Duodenal mucosa (tissue), 2 donors: Measurements from ENCODE around the gene CLIC1.
"Not testable (repeated sequence)": the region's sequence is repeated elsewhere in the genome, so short reads cannot be mapped to it uniquely, and the experiment has no call there.

Experiments
- H3K27ac ChIP-seq: one replicate; pipeline ENCODE4 v1.7.0; 2013; ENCODE audit warnings: low read depth, low read length
- H3K27me3 ChIP-seq, 2 donors: one replicate each; pipeline ENCODE4 v1.7.0; 2013; ENCODE audit warnings: low read length in 2 of 2, control low read depth in 1 of 2; ENCODE audit not compliant: insufficient read depth in 2 of 2, control insufficient read depth in 1 of 2
- H3K36me3 ChIP-seq, 2 donors: one replicate each; pipeline ENCODE4 v1.7.0; 2013; ENCODE audit warnings: low read length in 2 of 2, control low read depth in 1 of 2; ENCODE audit not compliant: insufficient read depth in 2 of 2, control insufficient read depth in 1 of 2
- H3K4me1 ChIP-seq, 2 donors: one replicate each; pipeline ENCODE4 v1.7.0; 2013; ENCODE audit warnings: low read length in 2 of 2, control low read depth in 1 of 2; ENCODE audit not compliant: insufficient read depth in 2 of 2, control insufficient read depth in 1 of 2
- H3K4me3 ChIP-seq, 2 donors: one replicate each; pipeline ENCODE4 v1.7.0; 2013; ENCODE audit warnings: low read length in 2 of 2, low read depth in 1 of 2
- H3K9ac ChIP-seq, 2 donors: one replicate each; pipeline ENCODE4 v1.7.0; 2013; ENCODE audit warnings: low read length in 2 of 2, low read depth in 1 of 2
- H3K9me3 ChIP-seq, 2 donors: one replicate each; pipeline ENCODE4 v1.7.0; 2013; ENCODE audit warnings: low read length in 2 of 2, control low read depth in 1 of 2; ENCODE audit not compliant: control insufficient read depth in 1 of 2

Gene CLIC1

GRCh38 chr6:31712296-31712695, 24.0 kb downstream of the CLIC1 start:
- Histone ChIP-seq H3K27ac (no peak overlapping the region), H3K9ac (no peak overlapping the region), H3K27me3 (no peaks in the 10 kb centered on the region), H3K4me1 (peaks cover 16 to 28% of the 10 kb centered on the region in 2 donors), H3K36me3 (no peaks in the 10 kb centered on the region), H3K4me3 (no peak overlapping the region), H3K9me3 (no peaks in the 10 kb centered on the region)

DNA sequence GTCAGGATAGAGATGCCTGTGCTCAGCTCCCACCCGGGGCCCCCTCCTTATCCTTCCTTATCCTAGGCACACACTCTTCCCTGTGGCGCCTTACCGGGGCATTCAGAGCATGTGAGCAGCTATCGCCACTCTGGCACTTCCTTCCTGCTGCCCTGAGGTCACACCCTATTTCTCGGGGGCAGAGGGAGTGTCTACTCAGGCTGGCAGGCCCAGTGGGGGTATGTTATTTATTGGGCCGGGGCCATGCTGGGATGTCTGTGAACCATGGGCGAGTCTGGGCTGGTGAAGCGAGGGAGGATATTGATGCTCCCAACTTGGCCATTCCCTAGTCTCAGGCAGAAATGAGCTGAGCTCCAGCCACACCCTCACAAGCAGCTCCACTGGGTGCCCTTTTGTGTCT, 25.1 kb downstream of the CLIC1 start:
- H3K4me1 ChIP-seq = peaks cover 16 to 28% of the 10 kb centered on the region in 2 donors

DNA sequence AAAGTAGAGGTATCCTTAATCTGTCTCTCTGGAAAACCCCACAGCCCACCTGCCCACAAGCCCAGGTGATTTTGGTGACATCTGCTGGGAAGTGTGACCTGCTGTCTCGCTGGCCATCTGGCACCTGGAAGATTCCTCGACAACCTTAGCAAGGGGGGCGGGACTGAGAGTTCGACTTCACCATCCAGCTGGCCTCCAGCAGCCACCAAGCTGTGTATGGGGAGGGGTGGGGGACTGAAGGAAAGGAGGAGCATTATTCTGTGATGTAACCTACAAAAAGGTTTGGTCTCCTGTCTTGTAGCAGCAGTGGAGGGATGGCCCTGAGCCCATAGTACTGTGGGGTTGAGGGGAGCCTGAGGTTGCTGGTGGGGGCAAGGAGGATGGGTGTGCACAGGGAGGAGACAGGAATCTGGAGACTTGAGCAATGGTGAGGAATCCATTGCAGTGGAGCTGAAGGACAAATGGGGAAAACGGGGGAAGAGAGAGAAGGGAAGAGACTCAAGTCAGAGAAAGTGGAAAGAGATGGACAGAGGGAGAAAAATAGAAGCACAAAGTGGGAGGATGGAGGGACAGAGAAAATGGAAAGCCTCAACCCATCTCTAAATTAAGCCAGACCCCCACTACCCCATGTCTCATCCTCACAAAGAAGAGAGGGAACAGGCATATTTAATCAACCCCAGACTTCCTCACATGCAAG, 25.7 kb downstream of the CLIC1 start:
- Histone ChIP-seq H3K36me3 (no peaks in the 10 kb centered on the region), H3K9ac (no peak overlapping the region), H3K27ac (no peak overlapping the region), H3K4me1 (peaks cover 16 to 28% of the 10 kb centered on the region in 2 donors), H3K9me3 (no peaks in the 10 kb centered on the region), H3K27me3 (no peaks in the 10 kb centered on the region), H3K4me3 (no peak overlapping the region)

More for the DNA sequence above, 25.1 kb downstream of the CLIC1 start:
- H3K9ac ChIP-seq = no peak overlapping the region
- H3K27ac ChIP-seq = no peak overlapping the region
- H3K9me3 ChIP-seq = no peaks in the 10 kb centered on the region
- H3K4me3 ChIP-seq = no peak overlapping the region
- H3K36me3 ChIP-seq = no peaks in the 10 kb centered on the region
- H3K27me3 ChIP-seq = no peaks in the 10 kb centered on the region

- H3K27ac ChIP-seq, H3K36me3 ChIP-seq, H3K9ac ChIP-seq, H3K4me3 ChIP-seq, H3K9me3 ChIP-seq, H3K27me3 ChIP-seq: not testable (repeated sequence)
- peaks cover 15 to 26% of the 10 kb centered on the region in 2 donors for H3K4me1 ChIP-seq
These were observed 27.2 kb downstream of the CLIC1 start for GRCh38 chr6:31709157-31709556.

GRCh38 chr6:31708224-31708623, 28.1 kb downstream of the CLIC1 start:
- no peaks in the 10 kb centered on the region for H3K27me3 ChIP-seq
- peaks cover 10 to 18% of the 10 kb centered on the region in 2 donors for H3K4me1 ChIP-seq
- no peak overlapping the region for H3K27ac ChIP-seq
- H3K4me3 ChIP-seq = no peak overlapping the region
- no peak overlapping the region for H3K9ac ChIP-seq
- no peaks in the 10 kb centered on the region for H3K9me3 ChIP-seq
- H3K36me3 ChIP-seq = no peaks in the 10 kb centered on the region

- Histone ChIP-seq H3K27me3 (no peaks in the 10 kb centered on the region), H3K27ac (no peak overlapping the region)
These were observed 28.6 kb downstream of the CLIC1 start for GRCh38 chr6:31707701-31708100.

DNA sequence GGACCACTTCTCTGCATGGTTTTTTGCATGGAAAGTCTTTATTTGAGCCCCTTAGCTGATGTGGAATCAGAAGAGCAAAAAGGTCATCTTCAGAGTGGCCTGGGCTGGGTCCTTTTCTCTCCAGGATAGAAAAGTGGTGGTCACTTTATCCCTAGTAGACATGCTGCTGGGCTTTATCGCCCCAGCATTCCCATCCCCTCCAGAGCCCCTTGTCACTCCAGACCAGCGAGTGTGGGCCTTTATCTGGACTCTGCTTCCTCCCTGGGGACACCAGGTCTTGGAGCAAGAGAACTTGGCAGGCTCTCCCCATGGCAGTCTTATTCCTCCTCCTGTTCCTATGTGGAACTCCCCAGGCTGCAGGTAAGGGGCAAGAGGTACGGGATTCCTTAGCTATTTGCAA, 29.7 kb downstream of the CLIC1 start, which contains the start of gene LY6G6F:
TSS of gene LY6G6F (plus strand) at position 268 of the 400 bp plus-strand sequence. CDS start at position 309, 41 bp downstream.
- Histone ChIP-seq H3K36me3 (no peaks in the 10 kb centered on the region), H3K4me3 (no peak within 1 kb of the TSS), H3K9me3 (no peaks in the 10 kb centered on the region), H3K27ac (no peak within 1 kb of the TSS), H3K4me1 (peaks cover 12 to 16% of the 10 kb centered on the region in 2 donors), H3K9ac (no peak within 1 kb of the TSS), H3K27me3 (no peaks in the 10 kb centered on the region)

More at GRCh38 chr6:31707701-31708100, 28.6 kb downstream of the CLIC1 start:
- Histone ChIP-seq H3K9ac (no peak overlapping the region), H3K4me1 (peaks cover 10 to 18% of the 10 kb centered on the region in 2 donors), H3K36me3 (no peaks in the 10 kb centered on the region), H3K9me3 (no peaks in the 10 kb centered on the region), H3K4me3 (no peak overlapping the region)

DNA sequence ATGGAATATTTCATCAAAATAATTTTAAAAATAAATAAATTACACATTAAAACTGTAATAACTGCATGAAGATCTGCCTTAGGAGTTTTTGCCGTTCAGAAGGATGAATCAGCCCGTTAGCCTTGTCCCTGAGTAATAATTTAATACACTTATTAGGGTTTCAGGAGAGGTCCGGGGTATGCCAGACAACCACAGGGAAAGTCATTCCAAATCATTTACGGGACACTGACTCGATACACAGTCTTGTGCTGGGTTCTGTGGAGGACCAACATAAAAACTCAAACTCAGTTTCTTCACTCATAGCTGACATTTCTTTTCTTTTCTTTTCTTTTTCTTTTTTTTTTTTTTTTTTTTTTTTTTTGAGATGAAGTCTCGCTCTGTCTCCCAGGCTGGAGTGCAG, 30.4 kb downstream of the CLIC1 start:
- Histone ChIP-seq H3K27me3 (no peaks in the 10 kb centered on the region), H3K9ac (no peak overlapping the region), H3K9me3 (no peaks in the 10 kb centered on the region), H3K27ac (no peak overlapping the region), H3K36me3 (peaks cover 0 to under 1% of the 10 kb centered on the region in 2 donors), H3K4me3 (no peak overlapping the region), H3K4me1 (peaks cover 13 to 16% of the 10 kb centered on the region in 2 donors)

- Histone ChIP-seq H3K4me3 (peak within 1 kb of the TSS; percentile 84 to 89), H3K27me3 (no peaks in the 10 kb centered on the region), H3K27ac (peak within 1 kb of the TSS; percentile 98), H3K4me1 (peaks cover 15% of the 10 kb centered on the region in 2 donors), H3K36me3 (peaks cover 0 to 13% of the 10 kb centered on the region in 2 donors), H3K9me3 (no peaks in the 10 kb centered on the region), H3K9ac (peak within 1 kb of the TSS; percentile 89 to 97)
These were observed 33.3 kb downstream of the CLIC1 start, which contains the start of gene ABHD16A for GRCh38 chr6:31702819-31703716. ABHD16A (minus strand) TSS chr6:31703324; CDS start chr6:31703281, 43 bp downstream.

GRCh38 chr6:31702405-31702818, 33.9 kb downstream of the CLIC1 start:
- peak overlapping the region; percentile 89 to 97 for H3K9ac ChIP-seq
- no peaks in the 10 kb centered on the region for H3K27me3 ChIP-seq
- H3K36me3 ChIP-seq = peaks cover 4 to 18% of the 10 kb centered on the region in 2 donors
- H3K4me3 ChIP-seq = peak overlapping the region; percentile 84 to 89
- peak overlapping the region; percentile 98 for H3K27ac ChIP-seq
- peaks cover 15% of the 10 kb centered on the region in 2 donors for H3K4me1 ChIP-seq
- no peaks in the 10 kb centered on the region for H3K9me3 ChIP-seq
